ENCODE results near the gene WDSUB1. TPM values are rescaled to one million over a fixed set of nuclear protein-coding genes. Genes with fewer than 3 reads are reported as not detected.

Gene WDSUB1
- total and polyA plus RNA-seq, 9 of the 15 experiments (the other 6 are each of a cell fraction or from before 2014, with no cell fraction given) = 5.2 to 13.7 (median 9.4) TPM

DNA sequence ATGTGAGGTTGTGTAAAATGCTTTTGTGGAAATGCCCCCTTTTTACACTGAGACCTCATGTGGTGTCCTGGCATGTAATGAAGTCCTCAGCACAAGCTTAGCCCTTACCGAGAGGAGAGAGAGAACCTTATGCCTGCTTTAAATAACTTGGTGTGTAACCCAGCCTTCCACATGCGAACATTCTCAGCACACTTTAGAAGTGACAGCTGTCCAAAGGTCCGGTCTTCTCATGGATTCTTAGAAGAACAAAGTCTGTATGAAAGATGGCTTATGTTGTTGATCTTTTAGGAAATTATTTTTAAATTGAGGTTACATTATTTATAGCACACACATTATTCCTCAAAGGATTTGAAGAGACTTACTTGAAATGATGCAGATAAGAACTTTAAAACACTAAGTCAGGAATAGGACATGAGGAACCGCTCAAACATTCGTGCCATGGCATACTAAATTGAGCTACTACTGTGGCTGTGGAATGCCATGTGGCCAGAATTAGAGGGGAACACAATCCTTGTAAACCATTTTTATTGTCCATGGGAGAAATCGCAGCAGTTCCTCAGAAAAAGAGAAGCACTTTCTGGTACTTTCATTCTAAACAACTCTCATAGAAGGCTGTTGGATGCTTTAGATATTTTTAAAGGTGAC lies 79.6 kb downstream of the WDSUB1 start (continued):
- TF ChIP-seq, protein P1, sequence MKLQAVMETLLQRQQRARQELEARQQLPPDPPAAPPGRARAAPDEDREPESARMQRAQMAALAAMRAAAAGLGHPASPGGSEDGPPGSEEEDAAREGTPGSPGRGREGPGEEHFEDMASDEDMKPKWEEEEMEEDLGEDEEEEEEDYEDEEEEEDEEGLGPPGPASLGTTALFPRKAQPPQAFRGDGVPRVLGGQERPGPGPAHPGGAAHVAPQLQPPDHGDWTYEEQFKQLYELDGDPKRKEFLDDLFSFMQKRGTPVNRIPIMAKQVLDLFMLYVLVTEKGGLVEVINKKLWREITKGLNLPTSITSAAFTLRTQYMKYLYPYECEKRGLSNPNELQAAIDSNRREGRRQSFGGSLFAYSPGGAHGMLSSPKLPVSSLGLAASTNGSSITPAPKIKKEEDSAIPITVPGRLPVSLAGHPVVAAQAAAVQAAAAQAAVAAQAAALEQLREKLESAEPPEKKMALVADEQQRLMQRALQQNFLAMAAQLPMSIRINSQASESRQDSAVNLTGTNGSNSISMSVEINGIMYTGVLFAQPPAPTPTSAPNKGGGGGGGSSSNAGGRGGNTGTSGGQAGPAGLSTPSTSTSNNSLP (IDR thresholded peaks at IDR 0.05; ENCODE audit: borderline replicate concordance, low read depth, low read length) = no peak
- TF ChIP-seq EZH2 (IDR thresholded peaks at IDR 0.05; ENCODE audit: borderline replicate concordance, low read depth, low read length) (no peak), ETV6 (IDR thresholded peaks at IDR 0.05; ENCODE audit: borderline replicate concordance in 1 of 2, low read depth in 2 of 2, low read length in 1 of 2) (no peak), ETV6 (CRISPR knock-in tag; IDR thresholded peaks at IDR 0.05; ENCODE audit: borderline replicate concordance) (no peak), SLC30A9 (CRISPR knock-in tag; IDR thresholded peaks at IDR 0.05) (no peak), CHCHD3 (CRISPR knock-in tag; IDR thresholded peaks at IDR 0.05) (no peak)
- TF ChIP-seq, protein P2, sequence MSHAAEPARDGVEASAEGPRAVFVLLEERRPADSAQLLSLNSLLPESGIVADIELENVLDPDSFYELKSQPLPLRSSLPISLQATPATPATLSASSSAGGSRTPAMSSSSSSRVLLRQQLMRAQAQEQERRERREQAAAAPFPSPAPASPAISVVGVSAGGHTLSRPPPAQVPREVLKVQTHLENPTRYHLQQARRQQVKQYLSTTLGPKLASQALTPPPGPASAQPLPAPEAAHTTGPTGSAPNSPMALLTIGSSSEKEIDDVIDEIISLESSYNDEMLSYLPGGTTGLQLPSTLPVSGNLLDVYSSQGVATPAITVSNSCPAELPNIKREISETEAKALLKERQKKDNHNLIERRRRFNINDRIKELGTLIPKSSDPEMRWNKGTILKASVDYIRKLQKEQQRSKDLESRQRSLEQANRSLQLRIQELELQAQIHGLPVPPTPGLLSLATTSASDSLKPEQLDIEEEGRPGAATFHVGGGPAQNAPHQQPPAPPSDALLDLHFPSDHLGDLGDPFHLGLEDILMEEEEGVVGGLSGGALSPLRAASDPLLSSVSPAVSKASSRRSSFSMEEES (CRISPR knock-in tag; IDR thresholded peaks at IDR 0.05) = no peak
- TF ChIP-seq, protein P3, sequence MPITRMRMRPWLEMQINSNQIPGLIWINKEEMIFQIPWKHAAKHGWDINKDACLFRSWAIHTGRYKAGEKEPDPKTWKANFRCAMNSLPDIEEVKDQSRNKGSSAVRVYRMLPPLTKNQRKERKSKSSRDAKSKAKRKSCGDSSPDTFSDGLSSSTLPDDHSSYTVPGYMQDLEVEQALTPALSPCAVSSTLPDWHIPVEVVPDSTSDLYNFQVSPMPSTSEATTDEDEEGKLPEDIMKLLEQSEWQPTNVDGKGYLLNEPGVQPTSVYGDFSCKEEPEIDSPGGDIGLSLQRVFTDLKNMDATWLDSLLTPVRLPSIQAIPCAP (CRISPR knock-in tag; IDR thresholded peaks at IDR 0.05; ENCODE audit: borderline replicate concordance) = no peak

Data from K562 (cell line).